B cell (primary cell): ENCODE measurements around the gene MAPKAP1.

Experiments
- EZH2 ChIP-seq: IDR thresholded peaks from 2 replicates; pipeline ENCODE4 v1.6.1; 2012; ENCODE audit warnings: borderline replicate concordance, low read depth, mild to moderate bottlenecking, moderate library complexity, low read length; ENCODE audit not compliant: insufficient read depth, poor library complexity, severe bottlenecking
- TF ChIP-seq, protein P1 (sequence below): fragments of 200-600 bp; IDR thresholded peaks from one replicate; pipeline ENCODE4 v1.8.0; 2022; ENCODE audit warnings: antibody characterized with exemption, mild to moderate bottlenecking

GRCh38 chr9:125703662-125704061, 3.3 kb downstream of the MAPKAP1 start:
- TF ChIP-seq, protein P1, sequence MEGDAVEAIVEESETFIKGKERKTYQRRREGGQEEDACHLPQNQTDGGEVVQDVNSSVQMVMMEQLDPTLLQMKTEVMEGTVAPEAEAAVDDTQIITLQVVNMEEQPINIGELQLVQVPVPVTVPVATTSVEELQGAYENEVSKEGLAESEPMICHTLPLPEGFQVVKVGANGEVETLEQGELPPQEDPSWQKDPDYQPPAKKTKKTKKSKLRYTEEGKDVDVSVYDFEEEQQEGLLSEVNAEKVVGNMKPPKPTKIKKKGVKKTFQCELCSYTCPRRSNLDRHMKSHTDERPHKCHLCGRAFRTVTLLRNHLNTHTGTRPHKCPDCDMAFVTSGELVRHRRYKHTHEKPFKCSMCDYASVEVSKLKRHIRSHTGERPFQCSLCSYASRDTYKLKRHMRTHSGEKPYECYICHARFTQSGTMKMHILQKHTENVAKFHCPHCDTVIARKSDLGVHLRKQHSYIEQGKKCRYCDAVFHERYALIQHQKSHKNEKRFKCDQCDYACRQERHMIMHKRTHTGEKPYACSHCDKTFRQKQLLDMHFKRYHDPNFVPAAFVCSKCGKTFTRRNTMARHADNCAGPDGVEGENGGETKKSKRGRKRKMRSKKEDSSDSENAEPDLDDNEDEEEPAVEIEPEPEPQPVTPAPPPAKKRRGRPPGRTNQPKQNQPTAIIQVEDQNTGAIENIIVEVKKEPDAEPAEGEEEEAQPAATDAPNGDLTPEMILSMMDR: no peak
- no peak for TF ChIP-seq EZH2
